Measurements from ENCODE around the gene C5. TPM values are rescaled to one million over a fixed set of nuclear protein-coding genes. Genes with fewer than 3 reads are reported as not detected.

C5 gene
- polyA plus RNA-seq, 1 of the 3 experiments (the other 2 are of a cell fraction) = 1.8 TPM

GRCh38 chr9:120902569-120903535 lies 147.2 kb downstream of the C5 start:
- CTCF ChIA-PET = interaction anchor here (0.9 to 1.4 kb wide), 3 partner anchors 9 to 15 kb away, joined by 3 to 4 read pairs (median 4); no protein-coding TSS in a partner anchor
- WGBS (ENCODE audit: low lambda C conversion rate) = 95% methylated on average over 12 of the region's 14 CpGs

More at GRCh38 chr9:120902569-120903535, 147.2 kb downstream of the C5 start:
- Histone ChIP-seq H3K36me3 (replicated peaks in 1 of 2; ENCODE audit: control insufficient read depth in 1 of 2, insufficient read depth in 2 of 2, low read length in 1 of 2) (no peaks in the 10 kb centered on the region), H3K79me2 (ENCODE audit: insufficient read depth) (no peaks in the 10 kb centered on the region), H4K20me1 (ENCODE audit: insufficient read depth) (no peaks in the 10 kb centered on the region), H3K27me3 (ENCODE audit: insufficient read depth) (no peaks in the 10 kb centered on the region), H3K27ac (ENCODE audit: low read depth in 2 of 2, low read length in 1 of 2) (no peak overlapping the region), H3K9me3 (no peaks in the 10 kb centered on the region), H3K9me2 (no peaks in the 10 kb centered on the region), H3K9ac (no peak overlapping the region), H2AFZ (ENCODE audit: low read depth) (no peak overlapping the region), H3K4me2 (no peak overlapping the region), H3K4me1 (ENCODE audit: control insufficient read depth in 1 of 2, insufficient read depth in 2 of 2, low read depth in 1 of 2, low read length in 1 of 2) (no peaks in the 10 kb centered on the region; a peak in 1 of 4 replicates), H3F3A (replicated peaks; ENCODE audit: insufficient read depth) (no peaks in the 10 kb centered on the region), H3K4me3 (ENCODE audit: low read depth in 2 of 2, low read length in 1 of 2) (no peak overlapping the region)
- TF ChIP-seq GABPA (IDR thresholded peaks at IDR 0.05; ENCODE audit: low read depth) (no peak), GATA2 (CRISPR knock-in tag; IDR thresholded peaks at IDR 0.05) (no peak), REST (IDR thresholded peaks at IDR 0.05; ENCODE audit: low read depth, low read length) (no peak), TAF1 (IDR thresholded peaks at IDR 0.05; ENCODE audit: borderline replicate concordance, low read depth, low read length) (no peak), TCF12 (IDR thresholded peaks at IDR 0.05) (no peak), SMC3 (IDR thresholded peaks at IDR 0.05; ENCODE audit: low read depth, low read length) (no peak)
- POLR2A ChIA-PET = interaction anchor here (0.6 kb wide), 1 partner anchor 10 kb away, joined by 3 read pairs; no protein-coding TSS in a partner anchor
- DNase-seq = no peak

Other genes with a start within 250 kb of the C5 start
- gene PSMD5, start 207.4 kb downstream of the C5 start, polyA plus RNA-seq (2012; rRNA removed) = 13.7 and 18.2 TPM in 2 replicates
- 24.5 and 33.4 TPM in 2 replicates for gene PHF19, start 173.1 kb downstream of the C5 start, polyA plus RNA-seq (2012; rRNA removed)
- 1.2 and 1.5 TPM in 2 replicates for gene TRAF1, start 123.5 kb downstream of the C5 start, polyA plus RNA-seq (2012; rRNA removed)
- gene CNTRL, start 24.7 kb upstream of the C5 start, polyA plus RNA-seq (2012; rRNA removed) = 3.6 and 4.1 TPM in 2 replicates
- gene RAB14, start 151.6 kb upstream of the C5 start, polyA plus RNA-seq (2012; rRNA removed) = 12.9 and 17.4 TPM in 2 replicates
- gene GSN, start 217.9 kb upstream of the C5 start, polyA plus RNA-seq (2012; rRNA removed) = 168 and 172 TPM in 2 replicates

All from SK-N-SH (cell line).